BJ (cell line): Measurements from ENCODE around the gene NAP1L1. TPM values are rescaled to one million over a fixed set of nuclear protein-coding genes. Genes with fewer than 3 reads are reported as not detected.

ENCODE experiments used
- CTCF ChIA-PET: fragments of 350-600 bp; formaldehyde crosslinking; extraction: SDS; loops from one replicate; lab custom pipeline; 2021; ENCODE audit warnings: antibody characterized with exemption, inconsistent platforms; lab: Yijun Ruan, JAX
- POLR2A ChIA-PET: fragments of 300-600 bp; sonication (Branson Sonifier 250); formaldehyde crosslinking; extraction: SDS; loops from one replicate; lab custom pipeline; 2021; ENCODE audit warnings: antibody characterized with exemption; lab: Charles Lee
- DNase-seq: peaks from one replicate; pipeline ENCODE4 v3.0.0-alpha.2; 2011; ENCODE audit warnings: low read depth
- H3K27me3 ChIP-seq: 2 replicates; pipeline ENCODE4 v1.6.0; 2011; ENCODE audit warnings: low read length; ENCODE audit not compliant: control insufficient read depth, insufficient read depth
- H3K36me3 ChIP-seq: 2 replicates; pipeline ENCODE4 v1.5.1; 2011; ENCODE audit warnings: low read length; ENCODE audit not compliant: control insufficient read depth, insufficient read depth
- H3K4me3 ChIP-seq: 2 replicates; pipeline ENCODE4 v1.5.1; 2011; ENCODE audit warnings: low read depth, mild to moderate bottlenecking, control low read depth, low read length
- polyA plus RNA-seq: library from polyadenylated mRNA; depleted of rRNA; stranded (reverse); fragments of >200 nt; gene quantifications from 2 replicates; pipeline ENCODE4 v1.2.3, GENCODE V29; 2011
- TF ChIP-seq, protein P1 (sequence below): IDR thresholded peaks from 2 replicates; pipeline ENCODE4 v1.5.1; 2011; ENCODE audit warnings: low read depth, mild to moderate bottlenecking, control low read depth, inconsistent platforms, low read length, moderate library complexity; ENCODE audit not compliant: insufficient read depth

Gene NAP1L1
- polyA plus RNA-seq, 1 experiment, result 111 TPM

DNA sequence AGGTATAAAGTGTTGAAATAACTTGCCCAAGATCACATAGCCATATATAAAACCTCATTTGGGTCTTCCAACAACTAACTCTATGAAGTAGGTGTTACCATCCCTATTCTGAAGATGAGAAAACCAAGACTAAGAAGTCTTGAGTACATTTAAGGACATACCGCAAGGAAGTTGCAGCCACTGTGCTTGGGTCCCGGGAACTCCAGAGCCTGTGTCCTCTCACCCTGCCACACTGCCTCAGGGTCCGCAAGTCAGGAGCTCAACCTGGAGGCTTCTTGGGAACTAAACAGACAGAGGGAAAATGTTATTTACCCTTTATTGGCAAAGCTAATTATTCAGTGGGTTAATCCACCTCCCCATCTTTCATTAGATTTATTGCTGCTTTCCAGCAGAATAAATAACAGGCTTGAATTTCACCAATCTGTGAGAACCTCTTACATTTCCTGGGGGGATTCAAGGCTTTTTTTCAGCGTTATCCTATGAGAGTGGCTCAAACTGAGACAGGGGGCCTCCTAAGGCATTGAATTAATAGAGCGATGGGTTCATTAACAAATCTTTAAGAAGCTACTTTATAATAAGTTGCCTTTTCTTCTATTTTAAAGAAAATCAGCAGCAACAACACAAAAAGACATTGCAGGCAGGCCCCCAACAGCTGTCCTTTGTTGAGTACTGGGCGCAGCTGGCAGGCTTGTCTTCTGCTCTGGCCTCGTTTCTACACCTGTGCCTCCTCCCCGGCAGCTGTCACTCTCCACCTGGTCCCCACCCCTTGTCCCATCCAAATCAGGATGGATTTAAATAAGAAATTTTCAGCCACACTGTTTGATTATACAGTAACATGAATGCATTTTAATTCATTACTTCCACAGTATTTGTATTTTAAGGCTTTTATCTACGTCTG lies 78.2 kb downstream of the NAP1L1 start:
- no peak overlapping the region for H3K4me3 ChIP-seq
- H3K36me3 ChIP-seq, result no peaks in the 10 kb centered on the region
- ChIA-PET POLR2A (no interaction called here), CTCF (interaction anchor here (1.0 kb wide), 1 partner anchor 18 kb away, joined by 3 read pairs; no protein-coding TSS in a partner anchor)
- DNase-seq, result no peak
- TF ChIP-seq, protein P1, sequence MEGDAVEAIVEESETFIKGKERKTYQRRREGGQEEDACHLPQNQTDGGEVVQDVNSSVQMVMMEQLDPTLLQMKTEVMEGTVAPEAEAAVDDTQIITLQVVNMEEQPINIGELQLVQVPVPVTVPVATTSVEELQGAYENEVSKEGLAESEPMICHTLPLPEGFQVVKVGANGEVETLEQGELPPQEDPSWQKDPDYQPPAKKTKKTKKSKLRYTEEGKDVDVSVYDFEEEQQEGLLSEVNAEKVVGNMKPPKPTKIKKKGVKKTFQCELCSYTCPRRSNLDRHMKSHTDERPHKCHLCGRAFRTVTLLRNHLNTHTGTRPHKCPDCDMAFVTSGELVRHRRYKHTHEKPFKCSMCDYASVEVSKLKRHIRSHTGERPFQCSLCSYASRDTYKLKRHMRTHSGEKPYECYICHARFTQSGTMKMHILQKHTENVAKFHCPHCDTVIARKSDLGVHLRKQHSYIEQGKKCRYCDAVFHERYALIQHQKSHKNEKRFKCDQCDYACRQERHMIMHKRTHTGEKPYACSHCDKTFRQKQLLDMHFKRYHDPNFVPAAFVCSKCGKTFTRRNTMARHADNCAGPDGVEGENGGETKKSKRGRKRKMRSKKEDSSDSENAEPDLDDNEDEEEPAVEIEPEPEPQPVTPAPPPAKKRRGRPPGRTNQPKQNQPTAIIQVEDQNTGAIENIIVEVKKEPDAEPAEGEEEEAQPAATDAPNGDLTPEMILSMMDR, result no peak
- H3K27me3 ChIP-seq, result no peaks in the 10 kb centered on the region

DNA sequence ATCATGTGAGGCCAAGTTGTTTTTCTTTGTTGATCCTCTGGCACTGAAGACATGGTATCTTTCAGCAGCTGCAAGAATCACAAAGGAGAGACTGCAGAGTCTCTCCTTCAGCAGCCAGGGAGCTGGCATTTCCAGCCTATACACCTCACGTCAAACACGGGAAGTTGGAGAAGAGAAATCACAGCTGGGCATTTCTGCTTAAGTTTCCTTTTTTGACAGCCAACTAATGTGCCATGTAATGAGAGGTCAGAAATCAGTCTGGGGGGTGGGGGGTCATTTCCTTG lies 81.2 kb downstream of the NAP1L1 start:
- CTCF ChIA-PET, result interaction anchor here (0.6 to 0.8 kb wide), 3 partner anchors 13 to 480 kb away, joined by 3 read pairs; no protein-coding TSS in a partner anchor
- Histone ChIP-seq H3K36me3 (no peaks in the 10 kb centered on the region), H3K27me3 (no peaks in the 10 kb centered on the region), H3K4me3 (no peak overlapping the region)
- POLR2A ChIA-PET, result no interaction called here
- TF ChIP-seq, protein P1, result no peak
- DNase-seq, result no peak

DNA sequence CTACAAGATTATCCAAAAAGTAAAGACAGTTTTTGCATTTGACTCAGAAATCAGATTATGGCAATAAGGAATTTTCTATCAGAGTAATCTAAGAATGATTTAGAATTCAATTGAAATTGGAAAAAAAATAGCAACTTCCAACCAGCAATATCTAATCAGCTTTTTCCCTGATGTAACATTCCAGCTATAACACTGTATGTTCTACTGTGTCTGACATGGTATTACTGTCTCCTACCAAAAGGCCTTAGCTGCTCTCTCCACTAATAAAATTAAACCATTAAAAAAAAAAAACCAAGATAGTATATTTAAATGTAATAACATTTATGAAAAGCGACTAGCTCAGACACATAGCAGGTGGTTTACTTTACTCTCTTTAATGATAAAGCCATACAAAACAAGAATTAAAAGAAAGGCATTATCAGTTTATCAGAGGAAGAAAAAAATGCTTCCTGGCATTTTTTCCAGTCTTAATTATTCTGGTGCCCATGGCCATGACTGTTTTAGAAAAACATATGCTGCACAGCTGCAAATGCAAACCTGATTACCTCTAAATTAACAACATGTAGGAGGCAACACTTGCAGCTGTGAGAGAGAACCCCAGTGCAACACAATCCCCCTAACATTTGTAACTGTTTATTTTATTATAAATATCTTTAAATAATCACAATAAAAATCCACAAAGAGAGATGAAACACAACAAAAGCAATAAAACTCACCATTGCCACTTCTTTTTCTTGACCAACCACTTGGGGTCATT lies 81.7 kb downstream of the NAP1L1 start:
- no peaks in the 10 kb centered on the region for H3K36me3 ChIP-seq
- TF ChIP-seq, protein P1, result no peak
- ChIA-PET POLR2A (no interaction called here), CTCF (interaction anchor here (0.6 to 0.8 kb wide), 3 partner anchors 13 to 480 kb away, joined by 3 read pairs; no protein-coding TSS in a partner anchor)
- DNase-seq, result no peak
- H3K27me3 ChIP-seq, result no peaks in the 10 kb centered on the region
- H3K4me3 ChIP-seq, result no peak overlapping the region

DNA sequence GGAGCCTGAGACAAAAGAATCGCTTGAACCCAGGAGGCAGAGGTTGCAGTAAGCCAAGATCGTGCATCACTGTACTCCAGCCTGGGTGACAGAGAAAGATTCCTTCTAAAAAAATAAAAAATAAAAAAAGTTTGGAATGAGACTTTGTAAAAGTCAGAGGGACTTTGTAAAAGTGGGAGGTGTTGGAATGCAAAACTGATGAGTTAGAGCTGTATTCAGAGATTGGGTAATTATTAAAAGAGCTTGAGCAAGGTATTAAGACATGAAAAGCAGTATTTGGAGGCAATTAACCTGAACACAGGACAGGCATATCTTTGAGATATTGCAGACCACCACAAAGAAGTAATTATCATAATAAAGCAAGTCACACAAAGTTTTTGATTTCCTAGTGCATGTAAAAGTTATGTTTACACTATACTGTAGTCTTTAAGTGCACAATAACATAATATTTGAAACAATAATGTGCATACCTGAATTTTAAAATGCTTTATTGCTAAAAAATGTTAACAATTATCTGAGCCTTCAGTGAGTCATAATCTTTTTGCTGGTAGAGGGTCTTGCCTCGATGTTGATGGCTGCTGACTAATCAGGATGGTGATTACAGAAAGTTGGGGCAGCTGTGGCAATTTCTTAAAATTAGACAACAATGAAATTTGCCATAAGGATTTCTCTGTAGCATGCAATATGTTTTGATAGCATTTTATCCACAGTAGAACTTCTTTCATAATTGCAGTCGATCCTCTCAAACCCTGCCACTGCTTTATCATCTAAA lies 86.0 kb downstream of the NAP1L1 start:
- CTCF ChIA-PET, result interaction anchor here (1.0 to 1.5 kb wide), 2 partner anchors 11 to 12 kb away, joined by 3 to 4 read pairs; no protein-coding TSS in a partner anchor
- H3K36me3 ChIP-seq, result no peaks in the 10 kb centered on the region
- DNase-seq, result no peak
- TF ChIP-seq, protein P1, result no peak
- H3K27me3 ChIP-seq, result no peaks in the 10 kb centered on the region
- POLR2A ChIA-PET, result no interaction called here
- no peak overlapping the region for H3K4me3 ChIP-seq
